HEK293 (cell line): ENCODE data around the gene IFI30.

Source experiments
- ZNF558 ChIP-seq: fragments of 450-650 bp; formaldehyde crosslinking; IDR thresholded peaks from 2 replicates; pipeline ENCODE4 v1.5.1; 2016; ENCODE audit warnings: missing biosample characterization, missing genetic modification characterization
- TF ChIP-seq, protein P1 (sequence below): sonication (generic); formaldehyde crosslinking; IDR thresholded peaks from 2 replicates; pipeline ENCODE4 v1.8.1; 2022; ENCODE audit warnings: mild to moderate bottlenecking, moderate library complexity, missing genetic modification reagents

DNA sequence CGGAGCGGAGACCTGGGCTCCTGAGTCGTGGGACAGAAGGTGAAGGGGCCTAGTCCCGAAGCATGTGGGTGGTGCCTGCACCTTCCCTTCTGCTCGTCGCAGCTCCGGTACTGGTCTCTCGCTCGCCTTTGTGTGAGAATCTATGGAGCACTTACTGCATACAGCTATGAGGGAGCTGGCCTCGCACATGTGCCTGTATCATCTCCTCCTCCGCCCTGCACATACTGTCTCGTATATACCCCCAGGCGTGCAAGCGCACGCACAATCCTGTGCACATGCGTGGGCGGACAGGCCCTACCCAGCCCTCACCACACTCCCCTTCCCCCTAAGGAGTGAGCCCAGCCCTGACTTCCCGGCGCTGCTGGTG is 12.0 kb upstream of the IFI30 start:
- TF ChIP-seq, protein P1, sequence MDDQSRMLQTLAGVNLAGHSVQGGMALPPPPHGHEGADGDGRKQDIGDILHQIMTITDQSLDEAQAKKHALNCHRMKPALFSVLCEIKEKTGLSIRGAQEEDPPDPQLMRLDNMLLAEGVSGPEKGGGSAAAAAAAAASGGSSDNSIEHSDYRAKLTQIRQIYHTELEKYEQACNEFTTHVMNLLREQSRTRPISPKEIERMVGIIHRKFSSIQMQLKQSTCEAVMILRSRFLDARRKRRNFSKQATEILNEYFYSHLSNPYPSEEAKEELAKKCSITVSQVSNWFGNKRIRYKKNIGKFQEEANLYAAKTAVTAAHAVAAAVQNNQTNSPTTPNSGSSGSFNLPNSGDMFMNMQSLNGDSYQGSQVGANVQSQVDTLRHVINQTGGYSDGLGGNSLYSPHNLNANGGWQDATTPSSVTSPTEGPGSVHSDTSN (CRISPR knock-in tag), result no peak
- no peak for TF ChIP-seq ZNF558 (tag by site-specific recombination)
